Stomach (tissue), 9 donors: ENCODE data around the gene CFAP61. TPM values are rescaled to one million over a fixed set of nuclear protein-coding genes. Genes with fewer than 3 reads are reported as not detected.

ENCODE experiments used
- DNase-seq, 2 donors: peaks; one replicate each; pipeline versions ENCODE4 v3.0.0 to v3.0.0-alpha.2; 2013 to 2019
- H3K27ac ChIP-seq, 5 donors: fragments of 200-600 bp in 4 of 5; sonication (generic) in 4 of 5; one replicate each; pipeline ENCODE4 v1.5.1; 2013 to 2019; ENCODE audit warnings: mild to moderate bottlenecking in 1 of 5, moderate library complexity in 1 of 5
- H3K27me3 ChIP-seq, 3 donors: fragments of 200-600 bp; sonication (generic); one replicate each; pipeline ENCODE4 v1.5.1; 2017 to 2019; ENCODE audit warnings: mixed run types in 1 of 3
- H3K36me3 ChIP-seq, 4 donors: fragments of 200-600 bp; sonication (generic); 1 replicate in 3 of 4; 2 replicates in 1 of 4; pipeline ENCODE4 v1.5.1; 2016 to 2019
- H3K4me1 ChIP-seq, 4 donors: fragments of 200-600 bp; sonication (generic); one replicate each; pipeline ENCODE4 v1.5.1; 2016 to 2019
- H3K4me3 ChIP-seq, 4 donors: fragments of 200-600 bp; sonication (generic) in 3 of 4; one replicate each; pipeline ENCODE4 v1.5.1; 2016 to 2019; ENCODE audit warnings: mild to moderate bottlenecking in 1 of 4
- H3K9me3 ChIP-seq, 4 donors: fragments of 200-600 bp; sonication (generic); one replicate each; pipeline ENCODE4 v1.5.1; 2016 to 2019
- EP300 ChIP-seq: sonication (generic); formaldehyde crosslinking; IDR thresholded peaks from one replicate; pipeline ENCODE4 v1.6.1; 2017; ENCODE audit warnings: antibody characterized with exemption
- POLR2A ChIP-seq, 4 donors: fragments of 450-650 bp; IDR thresholded peaks; one replicate each; pipeline ENCODE4 v1.6.1; 2016; ENCODE audit warnings: antibody characterized with exemption in 4 of 4, control low read depth in 2 of 4, mild to moderate bottlenecking in 1 of 4, moderate library complexity in 1 of 4
- POLR2AphosphoS5 ChIP-seq, 3 donors: sonication (generic); formaldehyde crosslinking; IDR thresholded peaks; one replicate each; pipeline ENCODE4 v1.6.1; 2016; ENCODE audit warnings: antibody characterized with exemption in 3 of 3
- WGBS, 5 donors: extraction: QIAGEN DNeasy Blood & Tissue Kit in 3 of 5; methylation state at CpG; one replicate each; pipeline versions ENCODE4 v1.1.5 to v1.1.7; 2013 to 2018; 5-methylcytosine and 5-hydroxymethylcytosine counted together
- intact Hi-C: fragments of 100-400 bp; cut with DNase I; formaldehyde crosslinking; loops from one replicate; pipeline ENCODE4 v1.15.1; 2023; ENCODE audit warnings: low total_unique reads
- polyA plus RNA-seq, 3 donors: library from polyadenylated mRNA; stranded (reverse); fragments of 200-250 nt; gene quantifications; one replicate each; pipeline ENCODE4 v1.2.3, GENCODE V29; 2013
- small RNA-seq, 4 donors: library from RNA; depleted of rRNA; stranded (forward); fragments of <200 nt; gene quantifications; one replicate each; pipeline ENCODE3, GENCODE V24; 2016
- total RNA-seq, 5 donors: library from RNA; depleted of rRNA; stranded (reverse); fragments of >200 nt; gene quantifications; one replicate each; pipeline versions ENCODE4 v1.1.0 to v1.2.3, GENCODE V29; 2014 to 2016
- TF ChIP-seq, protein P1 (sequence below), 7 experiments: fragments of 450-650 bp in 4 of 7; fragments of 200-600 bp in 3 of 7; sonication (generic) in 3 of 7; IDR thresholded peaks; one replicate each; pipeline ENCODE4 v1.5.1; 2016 to 2019; ENCODE audit warnings: antibody characterized with exemption in 7 of 7, control low read depth in 2 of 7, mild to moderate bottlenecking in 1 of 7
- donor health status: healthy with polysubstance abuse.
- donor health status: Bipolar disorder and iron deficiency.
- donor health status: healthy.

Gene CFAP61
- total and polyA plus RNA-seq, 8 donors, result not detected

DNA sequence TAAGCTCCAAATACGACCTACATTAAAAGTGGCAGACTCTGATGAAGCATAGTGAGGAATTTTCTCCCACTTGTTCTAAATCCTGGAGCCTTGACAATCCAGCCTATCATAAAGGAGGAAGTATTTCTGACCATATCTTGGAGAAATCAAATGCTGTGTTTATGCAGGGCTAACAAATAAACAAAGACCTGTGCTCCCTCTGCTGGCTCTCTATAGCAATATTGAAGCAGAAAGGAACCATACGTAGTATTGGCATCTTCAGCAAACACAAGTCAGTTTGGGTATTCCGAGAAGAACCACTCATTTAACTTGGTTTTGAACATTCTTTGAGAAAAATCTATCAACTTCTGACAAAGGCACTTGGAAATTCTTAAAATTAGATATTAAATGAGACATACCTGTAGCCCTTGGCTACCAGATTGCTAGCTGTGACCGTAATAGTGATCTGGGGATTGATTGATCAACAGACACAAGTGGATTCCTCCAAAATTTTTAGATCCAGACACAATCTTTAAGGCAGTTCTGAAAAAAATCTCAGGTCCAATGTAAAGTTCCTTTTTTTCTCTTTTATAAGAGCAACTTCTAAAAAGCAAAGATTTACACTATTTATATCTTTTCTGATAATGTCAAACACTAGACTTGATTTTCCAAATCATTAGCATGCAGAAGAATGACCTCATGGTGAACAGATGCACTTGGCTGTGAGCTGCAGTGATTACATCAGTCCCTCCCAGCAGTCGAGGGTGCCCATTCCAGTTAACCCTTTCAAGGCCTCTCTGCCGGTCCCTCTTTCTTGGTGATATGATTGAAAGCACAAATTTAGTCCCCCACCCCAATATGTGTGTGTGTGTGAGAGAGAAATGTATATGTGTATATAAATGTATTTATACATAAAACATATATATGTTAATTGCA, 355.8 kb downstream of the CFAP61 start:
- H3K27me3 ChIP-seq, result no peaks in the 10 kb centered on the region
- WGBS, 5 donors, result 54 to 61% (median 57%) methylated on average over 6 of the region's 6 CpGs
- peaks cover 0 to 21% (median 13%) of the 10 kb centered on the region in 4 donors for H3K4me1 ChIP-seq
- H3K4me3 ChIP-seq, result no peak overlapping the region
- TF ChIP-seq POLR2A (IDR thresholded peaks at IDR 0.05) (no peak), POLR2AphosphoS5 (IDR thresholded peaks at IDR 0.05) (no peak), EP300 (no peak)
- TF ChIP-seq, protein P1, sequence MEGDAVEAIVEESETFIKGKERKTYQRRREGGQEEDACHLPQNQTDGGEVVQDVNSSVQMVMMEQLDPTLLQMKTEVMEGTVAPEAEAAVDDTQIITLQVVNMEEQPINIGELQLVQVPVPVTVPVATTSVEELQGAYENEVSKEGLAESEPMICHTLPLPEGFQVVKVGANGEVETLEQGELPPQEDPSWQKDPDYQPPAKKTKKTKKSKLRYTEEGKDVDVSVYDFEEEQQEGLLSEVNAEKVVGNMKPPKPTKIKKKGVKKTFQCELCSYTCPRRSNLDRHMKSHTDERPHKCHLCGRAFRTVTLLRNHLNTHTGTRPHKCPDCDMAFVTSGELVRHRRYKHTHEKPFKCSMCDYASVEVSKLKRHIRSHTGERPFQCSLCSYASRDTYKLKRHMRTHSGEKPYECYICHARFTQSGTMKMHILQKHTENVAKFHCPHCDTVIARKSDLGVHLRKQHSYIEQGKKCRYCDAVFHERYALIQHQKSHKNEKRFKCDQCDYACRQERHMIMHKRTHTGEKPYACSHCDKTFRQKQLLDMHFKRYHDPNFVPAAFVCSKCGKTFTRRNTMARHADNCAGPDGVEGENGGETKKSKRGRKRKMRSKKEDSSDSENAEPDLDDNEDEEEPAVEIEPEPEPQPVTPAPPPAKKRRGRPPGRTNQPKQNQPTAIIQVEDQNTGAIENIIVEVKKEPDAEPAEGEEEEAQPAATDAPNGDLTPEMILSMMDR (IDR thresholded peaks at IDR 0.05), result no peak
- H3K36me3 ChIP-seq, result peaks cover 0 to 53% (median 39%) of the 10 kb centered on the region in 4 donors
- H3K9me3 ChIP-seq, result no peaks in the 10 kb centered on the region
- H3K27ac ChIP-seq, result no peak overlapping the region
- intact Hi-C loops, result no loop called here
- DNase-seq, result peak in 1 of 2 donors; percentile 62

GRCh38 chr20:20409331-20409730, 357.0 kb downstream of the CFAP61 start:
- no peak for DNase-seq
- H3K27me3 ChIP-seq, result no peaks in the 10 kb centered on the region
- H3K4me1 ChIP-seq, result peaks cover 0 to 21% (median 13%) of the 10 kb centered on the region in 4 donors
- H3K27ac ChIP-seq, result no peak overlapping the region
- 95 to 99% (median 97%) methylated on average over 4 of the region's 4 CpGs for WGBS, 5 donors
- intact Hi-C loops, result no loop called here
- no peaks in the 10 kb centered on the region for H3K9me3 ChIP-seq
- H3K4me3 ChIP-seq, result no peak overlapping the region
- H3K36me3 ChIP-seq, result peaks cover 0 to 42% (median 29%) of the 10 kb centered on the region in 4 donors
- no peak for TF ChIP-seq EP300
- TF ChIP-seq, protein P1 (IDR thresholded peaks at IDR 0.05), result no peak
- no peak for TF ChIP-seq POLR2AphosphoS5 (IDR thresholded peaks at IDR 0.05)
- no peak for TF ChIP-seq POLR2A (IDR thresholded peaks at IDR 0.05)

Small RNA genes lying within 50 kb of the gene (small RNA-seq; reads per million reads assigned to genes)
- 0 reads per million in 4 donors for gene RN7SL690P

Other genes with a start within 250 kb of the CFAP61 start
- gene NAA20, start 35.2 kb upstream of the CFAP61 start, total RNA-seq, result 10 to 100 TPM in 2 of 5 donors, 1 to 10 TPM in 2, not detected in 1; 7.1 to 46.8 (median 13.8) TPM
- gene NAA20, start 35.2 kb upstream of the CFAP61 start, polyA plus RNA-seq, result 100 to 1,000 TPM in 1 of 3 donors, 10 to 100 TPM in 2; 90.0 to 114 (median 97.3) TPM
- 10 to 100 TPM; 16.5 to 43.2 (median 32.9) TPM for gene CRNKL1, start 66 bp upstream of the CFAP61 start, total RNA-seq
- 10 to 100 TPM in 1 of 3 donors, 1 to 10 TPM in 2; 7.3 to 17.3 (median 9.9) TPM for gene CRNKL1, start 66 bp upstream of the CFAP61 start, polyA plus RNA-seq